Measurements from ENCODE around the gene KRT26.
"Not testable (repeated sequence)": the region's sequence is repeated elsewhere in the genome, so short reads cannot be mapped to it uniquely, and the experiment has no call there.

KRT26 gene

DNA sequence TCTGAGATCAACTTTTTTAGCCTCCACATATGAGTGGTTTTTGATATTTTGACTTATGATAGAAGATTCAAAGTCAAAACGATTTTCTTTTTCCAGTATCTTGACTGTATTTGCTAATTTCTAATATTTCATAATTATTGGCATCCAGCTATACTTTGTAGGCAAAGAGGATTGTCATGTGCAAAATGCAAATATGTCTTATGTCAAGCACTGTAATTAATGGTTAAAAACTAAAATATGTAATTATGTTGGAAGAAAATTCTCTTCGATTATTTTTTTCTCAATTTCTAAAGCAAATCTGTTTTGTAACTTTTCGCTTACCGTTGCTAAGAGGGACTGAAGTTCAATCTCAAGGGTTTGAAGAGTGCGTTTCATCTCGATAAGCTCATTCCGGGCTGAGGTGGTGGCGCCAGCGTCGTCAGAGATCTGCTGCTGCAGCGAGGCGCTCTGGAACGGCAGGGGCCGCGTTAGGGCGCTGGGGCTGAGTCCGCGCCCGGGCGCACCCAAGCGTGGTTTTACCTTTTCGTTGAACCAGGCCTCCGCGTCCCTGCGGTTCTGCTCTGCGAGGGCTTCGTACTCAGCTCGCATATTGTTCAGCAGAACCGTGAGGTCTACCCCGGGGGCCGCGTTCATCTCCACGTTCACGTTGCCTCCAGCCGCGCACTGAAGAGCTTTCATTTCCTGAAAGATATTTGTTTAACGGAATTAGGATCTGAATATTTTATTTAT lies 7.3 kb upstream of the KRT26 start:
- no peak for DNase-seq
- TF ChIP-seq GATA1 (IDR thresholded peaks at IDR 0.05; ENCODE audit: low read depth, low read length) (no peak), POLR2A (IDR thresholded peaks at IDR 0.05; ENCODE audit: low read length) (no peak)

- DNase-seq: no peak
- no peak for TF ChIP-seq GATA1 (IDR thresholded peaks at IDR 0.05; ENCODE audit: low read depth, low read length)
- no peak for TF ChIP-seq POLR2A (IDR thresholded peaks at IDR 0.05; ENCODE audit: low read length)
These were observed 6.5 kb upstream of the KRT26 start for GRCh38 chr17:40778461-40778860.

DNA sequence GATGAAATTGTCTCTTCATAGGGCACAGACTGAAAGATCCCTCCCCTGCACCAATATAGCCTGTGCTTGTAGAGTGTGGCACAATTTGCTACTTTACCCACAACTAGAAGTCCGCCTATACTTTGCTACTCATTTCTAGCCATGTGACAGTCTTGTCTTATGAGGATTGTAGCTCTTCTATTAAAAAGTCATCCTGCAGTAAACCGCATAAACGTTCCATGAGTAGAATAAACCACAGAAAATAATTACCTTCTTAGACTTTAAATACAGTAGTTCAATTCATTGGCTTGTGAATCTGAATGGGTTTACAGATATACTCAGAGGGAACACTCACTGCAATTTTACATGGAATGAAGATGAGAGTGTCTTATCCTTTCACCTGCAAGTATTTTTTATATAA lies 6.0 kb upstream of the KRT26 start:
- no peak for DNase-seq
- TF ChIP-seq GATA1 (IDR thresholded peaks at IDR 0.05; ENCODE audit: low read depth, low read length) (no peak), POLR2A (IDR thresholded peaks at IDR 0.05; ENCODE audit: low read length) (no peak)

GRCh38 chr17:40777459-40777858 lies 5.5 kb upstream of the KRT26 start:
- TF ChIP-seq POLR2A (IDR thresholded peaks at IDR 0.05; ENCODE audit: low read length) (no peak), GATA1 (IDR thresholded peaks at IDR 0.05; ENCODE audit: low read depth, low read length) (no peak)
- no peak for DNase-seq

GRCh38 chr17:40775945-40776344 lies 3.9 kb upstream of the KRT26 start:
- TF ChIP-seq POLR2A (IDR thresholded peaks at IDR 0.05; ENCODE audit: low read length) (no peak), GATA1 (IDR thresholded peaks at IDR 0.05; ENCODE audit: low read depth, low read length) (no peak)
- no peak for DNase-seq

GRCh38 chr17:40765657-40766056 lies 6.3 kb downstream of the KRT26 start:
- no peak for DNase-seq
- TF ChIP-seq GATA1 (IDR thresholded peaks at IDR 0.05; ENCODE audit: low read depth, low read length): no peak
- TF ChIP-seq POLR2A (IDR thresholded peaks at IDR 0.05; ENCODE audit: low read length): no peak

DNA sequence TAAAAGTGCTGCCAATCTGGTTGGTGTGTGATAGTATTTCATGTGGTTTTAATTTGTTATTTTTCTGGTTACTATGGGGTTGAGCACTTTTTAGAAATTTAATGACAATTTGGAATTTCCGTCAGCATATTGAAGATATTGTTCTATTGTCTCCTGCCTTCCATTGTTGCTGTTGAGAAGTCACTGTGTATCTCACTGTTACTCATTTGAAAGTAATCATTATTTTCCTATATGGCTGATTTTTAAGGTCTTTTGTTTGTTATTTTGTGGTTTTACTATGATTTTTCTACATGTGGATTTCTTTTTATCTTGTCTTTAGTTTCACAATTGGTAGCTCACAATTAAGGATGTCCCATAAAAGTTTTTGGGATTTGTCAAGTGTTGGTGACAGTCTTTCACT lies 8.2 kb downstream of the KRT26 start:
- no peak for DNase-seq
- TF ChIP-seq GATA1 (IDR thresholded peaks at IDR 0.05; ENCODE audit: low read depth, low read length): no peak
- no peak for TF ChIP-seq POLR2A (IDR thresholded peaks at IDR 0.05; ENCODE audit: low read length)

DNA sequence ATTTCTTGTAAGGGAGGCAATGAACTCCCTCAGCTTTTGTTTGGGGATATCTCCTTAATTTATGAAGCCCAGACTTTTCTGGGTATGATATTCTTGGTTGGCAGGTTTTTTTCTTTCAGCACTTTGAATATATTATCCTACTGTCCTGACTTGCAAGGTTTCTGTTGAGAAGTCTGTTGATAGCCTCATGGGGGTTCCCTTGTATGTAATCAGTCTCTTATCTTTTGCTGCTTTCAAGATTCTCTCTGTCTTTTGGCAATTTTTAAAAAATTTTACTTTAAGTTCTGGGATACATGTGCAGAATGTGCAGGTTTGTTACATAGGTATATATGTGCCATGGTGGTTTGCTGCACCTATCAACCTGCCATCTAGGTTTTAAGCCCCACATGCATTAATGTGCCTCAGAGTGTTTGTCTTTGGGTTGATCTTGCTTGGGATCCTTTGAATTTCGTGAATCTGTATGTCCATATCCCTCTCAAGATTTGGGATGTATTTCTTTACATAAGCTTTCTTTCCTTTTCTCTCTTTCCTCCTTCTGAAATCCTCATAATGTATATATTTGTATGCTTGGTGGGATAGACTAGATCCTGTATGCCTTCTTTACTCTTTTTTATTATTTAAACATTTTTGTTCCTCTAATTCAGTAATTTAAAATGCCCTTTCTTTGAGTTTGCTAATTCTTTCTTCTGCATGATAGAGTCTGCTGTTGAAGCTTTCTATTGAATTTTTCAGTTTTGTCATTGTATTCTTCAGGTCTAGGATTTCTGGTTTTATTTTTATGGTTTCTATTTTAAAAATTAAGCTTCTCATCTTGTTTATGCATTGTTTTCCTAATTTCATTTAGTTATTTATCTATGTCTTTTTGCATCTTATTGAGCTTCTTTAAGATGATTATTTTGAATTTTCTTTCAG lies 11.6 kb downstream of the KRT26 start:
- no peak for TF ChIP-seq GATA1 (IDR thresholded peaks at IDR 0.05; ENCODE audit: low read depth, low read length)
- TF ChIP-seq POLR2A (IDR thresholded peaks at IDR 0.05; ENCODE audit: low read length): no peak
- no peak for DNase-seq

DNA sequence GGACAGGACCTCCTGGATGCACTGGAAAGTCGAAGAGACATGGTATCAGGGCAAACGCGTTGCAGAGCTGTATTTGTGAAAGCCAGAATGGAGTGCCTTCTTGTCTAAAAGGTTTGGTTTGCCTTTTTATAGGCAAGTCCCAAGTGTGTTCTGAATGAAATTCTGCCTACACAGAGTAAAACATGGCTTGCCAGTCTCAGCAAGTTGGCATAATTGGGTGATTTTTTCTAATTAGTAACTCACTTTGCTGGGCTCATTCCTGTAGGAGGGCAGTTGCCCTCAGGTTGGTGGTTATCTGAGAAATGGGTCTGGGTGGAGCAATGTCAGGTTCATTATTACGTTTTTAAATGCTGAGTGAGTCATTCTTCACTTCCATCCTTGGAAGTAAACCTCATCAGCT lies 16.8 kb downstream of the KRT26 start, which contains the start of gene KRT25:
Gene KRT25, minus strand, starts transcription at position 101 of the 400 bp plus-strand sequence. Its CDS starts 60 bp downstream, at position 41.
- TF ChIP-seq GATA1 (IDR thresholded peaks at IDR 0.05; ENCODE audit: low read depth, low read length): no peak
- TF ChIP-seq POLR2A (IDR thresholded peaks at IDR 0.05; ENCODE audit: low read length): no peak
- DNase-seq: no peak

DNA sequence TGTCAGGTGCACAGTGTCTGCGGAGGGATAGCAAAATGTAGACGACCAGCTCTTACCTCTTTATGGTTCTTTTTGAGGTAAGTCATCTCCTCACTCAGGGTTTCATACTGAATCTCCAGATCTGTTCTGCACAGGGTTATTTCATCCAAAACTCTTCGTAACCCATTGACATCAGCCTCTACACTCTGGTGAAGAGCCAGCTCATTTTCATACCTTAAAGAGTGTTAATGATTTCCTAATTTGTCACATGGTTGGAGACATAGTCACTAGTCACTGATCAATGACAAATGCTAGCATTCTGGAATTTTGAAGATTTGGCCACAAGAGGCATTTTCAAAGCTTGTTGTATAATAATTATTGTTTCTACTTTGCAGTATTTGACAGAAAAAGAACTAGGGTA lies 18.2 kb downstream of the KRT26 start:
- DNase-seq: no peak
- no peak for TF ChIP-seq POLR2A (IDR thresholded peaks at IDR 0.05; ENCODE audit: low read length)
- TF ChIP-seq GATA1 (IDR thresholded peaks at IDR 0.05; ENCODE audit: low read depth, low read length): no peak

- TF ChIP-seq POLR2A (IDR thresholded peaks at IDR 0.05; ENCODE audit: low read length) (no peak), GATA1 (IDR thresholded peaks at IDR 0.05; ENCODE audit: low read depth, low read length) (no peak)
- no peak for DNase-seq
These were observed 20.9 kb downstream of the KRT26 start for GRCh38 chr17:40751065-40751464.

- TF ChIP-seq GATA1 (IDR thresholded peaks at IDR 0.05; ENCODE audit: low read depth, low read length) (no peak), POLR2A (IDR thresholded peaks at IDR 0.05; ENCODE audit: low read length) (no peak)
- no peak for DNase-seq
These were observed 21.6 kb downstream of the KRT26 start for GRCh38 chr17:40750391-40750790.

DNA sequence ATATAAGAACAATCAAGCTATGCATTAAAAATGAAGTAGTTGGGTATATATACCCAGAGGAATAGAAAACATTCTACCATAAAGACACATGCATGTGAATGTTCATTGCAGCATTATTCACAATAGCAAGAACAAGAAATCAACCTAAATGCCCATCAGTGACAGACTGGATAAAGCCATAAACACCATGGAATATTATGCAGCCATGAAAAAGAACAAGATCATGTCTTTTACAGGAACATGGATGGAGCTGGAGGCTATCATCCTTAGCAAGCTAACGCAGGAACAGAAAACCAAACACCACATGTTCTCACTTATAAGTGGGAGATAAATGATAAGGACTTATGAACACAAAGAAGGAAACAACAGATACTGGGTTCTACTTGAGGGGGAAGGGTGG lies 23.3 kb downstream of the KRT26 start:
- DNase-seq: not testable (repeated sequence)

- DNase-seq: peak in 1 of 2 experiments; percentile 22
- TF ChIP-seq POLR2A (IDR thresholded peaks at IDR 0.05; ENCODE audit: low read length): no peak
- no peak for TF ChIP-seq GATA1 (IDR thresholded peaks at IDR 0.05; ENCODE audit: low read depth, low read length)
These were observed 33.4 kb downstream of the KRT26 start for GRCh38 chr17:40738553-40738952.

- TF ChIP-seq GATA1 (IDR thresholded peaks at IDR 0.05; ENCODE audit: low read depth, low read length) (no peak), POLR2A (IDR thresholded peaks at IDR 0.05; ENCODE audit: low read length) (no peak)
- no peak for DNase-seq
These were observed 37.0 kb downstream of the KRT26 start for GRCh38 chr17:40735016-40735415.
